G401 (cell line): ENCODE measurements around the gene GLT6D1. TPM values are rescaled to one million over a fixed set of nuclear protein-coding genes. Genes with fewer than 3 reads are reported as not detected.
"Not testable (repeated sequence)": the region's sequence is repeated elsewhere in the genome, so short reads cannot be mapped to it uniquely, and the experiment has no call there.

Experiments used
- DNase-seq: peaks from one replicate; pipeline ENCODE4 v3.0.0-alpha.2; 2015; ENCODE audit warnings: low spot score
- in situ Hi-C: cut with HindIII; loops from 2 replicates; pipeline ENCODE4 v1.10.0; 2016; ENCODE audit warnings: low sequenced_read_pairs, mixed read lengths
- total RNA-seq: library from RNA; depleted of rRNA; stranded (reverse); fragments of >200 nt; shearing (Covaris generic); gene quantifications from 2 replicates; pipeline ENCODE4 v1.2.3, GENCODE V29; 2014; rRNA removed

The GLT6D1 gene, protein sequence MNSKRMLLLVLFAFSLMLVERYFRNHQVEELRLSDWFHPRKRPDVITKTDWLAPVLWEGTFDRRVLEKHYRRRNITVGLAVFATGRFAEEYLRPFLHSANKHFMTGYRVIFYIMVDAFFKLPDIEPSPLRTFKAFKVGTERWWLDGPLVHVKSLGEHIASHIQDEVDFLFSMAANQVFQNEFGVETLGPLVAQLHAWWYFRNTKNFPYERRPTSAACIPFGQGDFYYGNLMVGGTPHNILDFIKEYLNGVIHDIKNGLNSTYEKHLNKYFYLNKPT
- not detected in 2 replicates for total RNA-seq

DNA sequence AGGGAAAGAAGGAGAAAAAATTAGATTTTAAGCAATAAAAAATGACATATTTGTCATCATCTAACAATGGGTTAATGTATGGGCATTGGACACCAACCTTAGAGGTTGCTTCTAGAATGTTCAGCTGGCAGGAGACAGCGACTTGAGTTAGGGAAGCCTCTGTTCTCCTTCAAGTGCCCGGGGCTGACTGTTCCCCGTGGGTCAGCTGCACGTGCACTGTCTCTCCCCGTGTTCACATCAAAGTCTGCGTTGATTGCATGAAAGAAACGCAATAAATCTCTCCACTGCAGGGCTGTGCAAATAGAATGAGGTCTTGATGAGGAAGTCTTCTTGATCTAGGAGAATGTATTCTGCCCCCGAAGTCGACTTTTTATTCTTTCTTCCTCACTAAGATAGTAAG is at the start of gene GLT6D1:
Gene GLT6D1, minus strand, starts transcription at position 345 of the 400 bp plus-strand sequence. CDS start 353 bp downstream, outside the sequence.
- DNase-seq, result no peak
- in situ Hi-C loops, result no loop called here

DNA sequence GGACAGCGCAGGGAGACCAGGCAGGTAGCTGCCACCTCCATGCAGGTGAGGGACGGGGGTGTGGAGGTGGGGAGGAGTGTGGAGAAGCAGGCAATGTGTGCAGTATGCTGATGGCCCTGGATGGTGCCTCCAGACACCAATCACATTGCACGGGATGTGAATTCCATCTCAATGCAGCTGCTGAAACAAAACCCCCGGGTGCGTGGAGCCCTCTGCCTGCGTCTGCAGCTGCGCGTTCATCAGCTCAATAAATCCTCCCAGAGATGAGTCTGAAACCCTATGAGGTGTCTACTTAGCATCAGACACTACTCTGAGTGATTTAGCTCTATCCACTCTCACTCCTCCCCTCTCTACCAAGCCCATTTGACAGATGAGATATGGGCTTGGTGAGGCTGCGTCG is 49.7 kb upstream of the GLT6D1 start:
- DNase-seq, result no peak
- in situ Hi-C loops, result no loop called here

DNA sequence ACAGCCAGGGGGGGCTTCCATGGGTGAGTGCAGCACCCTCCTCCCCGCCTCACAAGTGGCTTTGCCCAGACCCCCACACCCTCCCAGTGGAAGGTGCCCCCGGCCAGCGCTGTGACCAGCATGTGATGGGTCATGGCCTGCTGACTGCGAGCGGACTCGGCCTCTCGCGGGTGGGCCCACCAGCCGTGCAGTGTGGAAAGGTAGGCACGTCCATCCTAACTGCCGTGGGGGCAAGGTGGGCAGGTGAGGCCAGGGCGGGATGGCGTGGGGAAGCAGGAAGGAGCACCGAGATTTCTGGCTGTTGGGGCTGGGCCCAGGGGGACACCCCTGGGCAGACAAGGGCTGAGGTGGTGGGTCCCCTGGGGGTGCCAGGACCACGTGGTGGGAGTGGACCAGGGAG is 47.9 kb upstream of the GLT6D1 start:
- in situ Hi-C loops, result no loop called here
- DNase-seq, result no peak

DNA sequence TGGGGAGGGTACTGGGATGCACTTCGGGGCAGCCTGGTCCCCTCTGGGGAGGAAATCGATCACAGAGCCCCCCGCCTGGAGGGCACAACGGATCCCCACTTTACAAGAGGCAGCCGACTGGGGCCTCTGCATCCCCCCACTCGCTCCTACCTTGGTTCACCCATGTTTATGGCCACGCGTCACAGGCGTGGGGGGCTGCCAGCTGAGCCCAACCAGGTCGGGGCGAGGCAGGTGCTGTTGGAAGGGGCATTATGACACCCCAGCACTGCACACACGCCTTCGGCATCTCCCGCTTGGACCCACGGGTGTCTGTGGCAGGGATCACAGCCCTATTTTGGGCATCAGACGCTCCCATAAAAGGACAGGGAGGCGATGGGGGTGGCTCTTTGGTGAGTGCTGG is 45.4 kb upstream of the GLT6D1 start:
- in situ Hi-C loops, result no loop called here
- DNase-seq, result no peak

DNA sequence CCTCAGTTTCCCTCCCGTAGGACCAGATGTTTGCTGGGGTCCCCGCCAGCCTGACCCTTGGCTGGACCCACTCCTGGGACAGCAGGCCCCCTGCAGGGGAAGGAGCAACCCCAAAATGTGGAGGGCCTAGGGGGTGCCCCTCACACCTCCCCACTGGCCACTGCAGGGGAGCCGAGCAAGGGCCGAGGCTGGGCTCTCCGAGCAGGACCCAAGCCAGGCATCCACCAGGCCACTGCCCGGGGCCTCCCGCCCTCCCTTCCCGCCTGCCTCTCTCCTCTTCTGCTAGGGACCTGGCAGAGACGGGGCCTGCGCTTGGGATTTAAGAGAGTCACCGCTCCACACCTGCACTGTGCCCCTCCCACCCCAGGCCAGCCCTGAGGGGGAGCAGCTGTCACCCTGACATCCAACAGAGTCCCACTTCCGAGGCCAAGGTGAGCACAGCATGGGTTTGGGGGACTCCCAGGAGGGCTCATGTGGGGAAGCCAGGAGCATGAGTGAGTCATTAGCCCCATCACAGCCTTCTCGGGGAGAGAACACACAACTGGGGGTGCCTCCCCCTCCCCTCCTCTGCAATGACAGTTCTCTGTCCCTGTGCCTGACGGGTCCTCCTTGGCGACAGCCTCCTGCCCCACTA is 44.2 kb upstream of the GLT6D1 start:
- in situ Hi-C loops, result no loop called here
- no peak for DNase-seq

DNA sequence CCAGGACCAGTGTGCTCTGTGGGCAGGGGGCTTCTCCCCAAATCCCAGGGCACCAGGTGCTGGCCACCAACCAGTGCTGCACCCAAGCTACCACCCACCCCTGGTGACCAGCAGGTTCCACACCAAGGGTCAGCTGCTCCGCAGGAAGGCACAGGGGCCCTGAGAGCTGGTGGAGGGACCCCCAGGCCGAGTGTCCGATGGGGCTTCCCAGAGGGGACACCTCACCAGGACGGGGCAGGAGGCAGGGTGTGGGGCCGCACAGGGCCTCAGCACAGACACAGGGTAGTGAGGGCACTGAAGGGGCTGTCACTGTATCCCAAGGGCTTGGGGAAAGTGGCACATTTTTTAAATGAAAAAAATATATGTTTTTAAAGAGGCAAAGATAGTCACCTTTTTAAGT is 41.8 kb upstream of the GLT6D1 start:
- in situ Hi-C loops, result no loop called here
- no peak for DNase-seq

DNA sequence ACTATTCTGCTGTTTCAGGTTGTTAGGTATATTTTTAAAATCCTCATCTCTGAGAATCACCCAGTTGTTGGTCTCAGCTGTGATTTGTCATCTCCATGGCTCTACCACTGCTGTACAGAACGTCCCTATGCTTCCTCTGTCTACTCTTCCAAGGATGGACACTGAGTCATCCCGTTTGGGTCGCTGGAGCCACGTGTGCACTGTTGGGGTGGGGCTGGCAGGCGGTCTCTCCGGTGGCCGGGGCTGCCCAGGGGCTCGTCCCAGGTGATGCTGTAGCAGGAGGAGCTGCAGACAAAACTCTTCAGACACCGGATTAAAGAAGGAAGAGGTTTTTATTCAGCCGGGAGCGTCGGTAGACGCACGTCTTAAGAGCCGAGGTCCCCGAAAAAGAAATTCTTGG is 40.7 kb upstream of the GLT6D1 start:
- no peak for DNase-seq
- in situ Hi-C loops, result no loop called here

DNA sequence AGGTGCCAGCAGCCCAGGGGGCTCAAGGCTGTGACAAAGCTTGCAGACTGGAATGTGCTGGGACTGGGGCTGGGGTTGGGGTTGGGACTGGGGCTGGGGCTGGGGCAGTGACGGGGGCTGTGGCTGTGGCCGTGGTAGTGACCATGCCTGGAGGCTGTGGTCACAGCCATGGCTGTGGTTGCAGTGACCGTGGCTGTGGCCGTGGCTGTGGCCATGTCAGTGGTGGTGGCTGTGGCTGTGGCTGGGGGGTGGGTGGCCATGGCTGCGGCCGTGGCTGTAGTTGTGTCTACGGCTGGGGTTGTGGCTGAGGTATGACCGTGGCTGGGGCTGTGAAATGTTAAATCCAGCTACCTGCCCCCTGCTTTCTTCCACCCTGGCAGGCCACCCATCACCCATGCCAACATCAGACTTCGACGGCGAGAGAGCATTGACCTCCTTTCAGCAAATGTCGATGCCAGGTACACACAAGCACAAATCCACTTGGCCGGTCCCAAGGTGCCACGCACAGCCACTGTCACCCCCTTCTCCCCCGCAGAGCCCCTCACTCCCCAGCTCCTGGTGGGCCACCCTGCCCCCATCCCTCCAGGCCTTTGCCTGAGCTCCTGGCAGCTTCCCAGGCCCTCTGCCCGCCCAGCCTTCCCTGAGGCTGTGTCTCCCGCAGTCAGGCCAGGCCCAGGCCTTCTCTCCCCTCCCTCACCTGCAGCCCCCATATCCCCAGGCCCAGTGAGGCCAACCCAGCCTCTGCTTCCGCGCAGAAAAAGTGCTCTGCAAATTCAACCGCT is 39.1 kb upstream of the GLT6D1 start:
- in situ Hi-C loops, result no loop called here
- DNase-seq, result no peak

DNA sequence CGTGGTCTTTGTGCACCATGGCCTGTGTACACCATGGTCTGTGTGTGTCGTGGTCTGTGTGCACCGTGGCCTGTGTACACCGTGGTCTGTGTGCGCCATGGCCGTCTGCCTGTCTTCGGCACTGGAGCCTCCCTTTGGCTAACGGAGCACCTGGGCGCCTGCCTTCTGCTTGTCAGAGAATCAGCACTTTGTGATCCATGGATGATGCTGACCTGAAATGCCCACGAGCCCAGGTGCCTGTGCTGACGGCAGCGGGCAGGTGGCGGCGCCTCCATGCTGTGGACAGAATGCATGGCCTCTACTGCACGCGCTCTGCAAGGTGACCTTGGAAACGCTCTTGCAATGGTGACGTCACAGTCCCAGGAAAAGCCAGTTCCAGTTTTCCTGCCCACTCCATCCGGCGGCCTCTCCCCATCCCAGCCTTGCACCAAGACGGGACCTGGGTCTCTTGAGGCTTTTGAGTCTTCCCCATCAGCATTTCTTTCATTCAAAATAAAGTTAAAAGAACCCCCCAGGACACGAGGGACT is 38.4 kb upstream of the GLT6D1 start:
- in situ Hi-C loops, result no loop called here

DNA sequence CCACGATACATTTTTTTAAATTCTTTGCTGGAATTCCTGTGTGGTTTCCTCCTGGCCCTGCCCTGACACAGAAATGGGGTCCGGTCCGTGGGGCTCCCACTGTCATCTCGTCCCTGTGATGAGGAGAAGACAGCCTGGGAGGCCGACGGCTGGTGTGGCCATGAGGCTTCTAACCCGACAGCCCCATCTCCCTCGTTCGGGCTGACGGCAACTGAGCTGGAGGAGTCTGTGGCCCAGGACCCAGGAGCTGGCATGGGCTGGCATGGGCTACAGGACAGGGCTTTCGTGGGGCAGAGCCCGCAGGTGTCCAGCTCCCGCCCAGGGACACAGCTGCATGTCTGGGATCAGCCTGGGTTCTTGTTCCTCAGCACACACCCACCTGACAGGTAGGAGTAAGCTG is 37.6 kb upstream of the GLT6D1 start:
- in situ Hi-C loops, result no loop called here
- DNase-seq, result no peak

More for the DNA sequence above, 38.4 kb upstream of the GLT6D1 start:
- no peak for DNase-seq

DNA sequence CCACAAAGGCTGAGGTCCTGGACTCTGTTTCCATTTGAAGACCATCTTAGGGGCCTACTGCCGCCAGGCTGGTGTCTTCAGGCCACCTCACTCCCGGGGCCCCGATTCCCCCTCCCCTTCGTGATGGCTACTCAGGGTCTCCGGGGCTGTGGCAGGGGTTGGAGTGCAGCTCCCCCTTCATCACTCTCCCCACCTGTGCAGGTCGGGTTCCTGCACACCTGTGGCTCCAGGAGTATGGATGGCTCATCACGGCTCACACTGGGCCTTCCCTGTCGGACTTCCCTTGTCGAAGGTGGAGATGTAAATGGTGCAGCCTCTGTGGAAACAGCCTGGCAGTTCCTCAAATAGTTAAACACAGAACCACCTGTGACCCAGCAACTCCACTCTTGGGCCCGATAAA is 35.6 kb upstream of the GLT6D1 start:
- DNase-seq, result no peak

DNA sequence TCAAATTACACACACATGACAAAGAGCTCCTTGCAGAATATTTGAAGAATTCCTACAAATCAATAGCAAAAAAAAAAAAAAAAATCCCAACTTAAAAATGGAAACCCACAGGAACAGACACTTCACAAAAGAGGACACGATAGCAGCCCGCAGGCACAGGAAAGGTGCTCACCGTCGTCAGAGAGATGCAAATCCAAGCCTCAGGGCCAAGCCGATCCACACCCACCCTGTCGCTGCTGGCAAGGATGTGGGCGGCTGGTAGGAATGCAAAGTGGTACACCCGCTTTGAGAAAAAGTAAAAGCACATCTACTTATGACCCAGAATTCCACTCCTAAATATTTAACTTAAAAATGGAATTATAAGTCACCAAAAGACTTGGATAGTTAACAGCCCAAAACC is 34.6 kb upstream of the GLT6D1 start:
- no peak for DNase-seq
- in situ Hi-C loops, result no loop called here

More for the DNA sequence above, 35.6 kb upstream of the GLT6D1 start:
- in situ Hi-C loops, result no loop called here

DNA sequence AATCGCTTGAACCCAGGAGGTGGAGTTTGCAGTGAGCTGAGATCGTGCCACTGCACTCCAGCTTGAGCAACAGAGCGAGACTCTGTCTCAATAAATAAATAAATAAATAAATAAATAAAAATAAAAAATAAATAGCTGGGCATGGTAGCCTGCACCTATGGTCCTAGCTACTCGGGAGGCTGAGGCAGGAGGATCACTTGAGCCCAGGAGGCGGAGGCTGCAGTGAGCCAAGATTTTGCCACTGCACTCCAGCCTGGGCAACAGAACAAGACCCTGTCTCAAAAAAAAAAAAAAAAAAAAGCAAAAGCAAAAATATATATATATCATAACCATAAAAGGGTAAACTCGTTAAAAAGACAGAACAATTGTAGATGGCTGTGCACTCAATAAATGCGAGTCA is 33.4 kb upstream of the GLT6D1 start:
- in situ Hi-C loops, DNase-seq: not testable (repeated sequence)

DNA sequence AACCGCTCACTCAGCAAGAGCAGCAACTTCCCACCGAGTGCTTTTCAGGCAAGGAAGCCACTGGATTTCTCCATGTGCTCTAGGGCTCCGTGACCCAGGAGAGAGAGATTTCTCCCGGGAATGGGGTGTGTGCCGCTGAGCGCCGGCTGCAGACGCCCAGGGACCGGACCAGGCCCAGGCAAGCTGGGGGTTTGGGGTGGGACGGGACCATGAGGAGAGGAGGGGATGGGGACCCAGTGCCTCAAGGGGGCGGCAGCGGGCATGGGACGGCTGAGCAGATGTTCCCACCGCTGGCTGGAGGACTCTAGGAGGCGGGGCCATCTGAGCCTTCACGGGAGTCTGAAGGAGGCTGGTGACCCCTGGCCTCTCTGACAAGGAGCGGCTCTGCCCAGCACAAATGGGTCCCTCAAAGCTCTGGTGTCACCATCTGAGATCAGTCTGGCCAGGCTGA is 32.3 kb upstream of the GLT6D1 start:
- in situ Hi-C loops, result no loop called here
- DNase-seq, result no peak

DNA sequence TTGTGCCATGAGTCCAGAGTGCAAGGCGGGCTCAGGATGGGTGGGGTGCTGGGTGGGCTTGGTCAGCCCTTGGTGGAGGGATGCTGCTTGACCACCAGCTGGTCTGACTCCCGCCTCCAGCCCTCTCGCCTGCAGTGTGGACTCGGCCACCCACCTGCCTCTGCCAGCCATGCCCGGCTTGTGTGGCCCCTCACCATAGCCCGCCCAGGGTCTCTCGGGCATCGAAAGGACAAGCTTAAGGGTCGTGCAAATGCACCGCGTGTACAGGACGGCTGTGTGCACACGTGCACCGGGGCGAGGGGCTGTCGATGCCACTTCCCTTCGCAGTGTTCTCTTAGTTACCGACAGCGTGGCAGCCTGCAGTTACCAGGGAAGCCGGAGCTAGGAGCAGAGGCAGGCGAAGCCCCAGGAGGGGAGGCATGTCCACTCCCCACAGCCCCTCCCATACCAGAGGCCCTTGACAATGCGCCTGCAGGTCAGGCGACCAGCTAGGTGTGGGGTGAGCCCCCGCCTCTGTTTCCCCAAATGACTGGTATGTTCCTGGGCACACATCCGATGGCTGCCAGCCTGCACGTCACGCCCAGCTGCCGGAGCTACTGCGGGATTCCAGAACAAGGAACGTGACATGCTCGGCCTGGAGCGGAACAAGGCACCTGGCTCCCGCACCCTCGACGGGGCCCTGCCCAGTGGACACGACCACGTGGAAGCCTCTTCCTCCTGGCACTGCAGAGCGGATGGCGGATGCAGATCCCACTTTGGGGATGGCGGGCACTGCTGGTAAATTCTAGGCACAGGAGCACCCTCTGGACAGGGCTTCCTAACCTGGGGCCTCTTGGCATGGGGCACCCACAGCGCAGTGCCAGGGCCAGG is 31.6 kb upstream of the GLT6D1 start:
- in situ Hi-C loops, result no loop called here
- DNase-seq, result no peak

DNA sequence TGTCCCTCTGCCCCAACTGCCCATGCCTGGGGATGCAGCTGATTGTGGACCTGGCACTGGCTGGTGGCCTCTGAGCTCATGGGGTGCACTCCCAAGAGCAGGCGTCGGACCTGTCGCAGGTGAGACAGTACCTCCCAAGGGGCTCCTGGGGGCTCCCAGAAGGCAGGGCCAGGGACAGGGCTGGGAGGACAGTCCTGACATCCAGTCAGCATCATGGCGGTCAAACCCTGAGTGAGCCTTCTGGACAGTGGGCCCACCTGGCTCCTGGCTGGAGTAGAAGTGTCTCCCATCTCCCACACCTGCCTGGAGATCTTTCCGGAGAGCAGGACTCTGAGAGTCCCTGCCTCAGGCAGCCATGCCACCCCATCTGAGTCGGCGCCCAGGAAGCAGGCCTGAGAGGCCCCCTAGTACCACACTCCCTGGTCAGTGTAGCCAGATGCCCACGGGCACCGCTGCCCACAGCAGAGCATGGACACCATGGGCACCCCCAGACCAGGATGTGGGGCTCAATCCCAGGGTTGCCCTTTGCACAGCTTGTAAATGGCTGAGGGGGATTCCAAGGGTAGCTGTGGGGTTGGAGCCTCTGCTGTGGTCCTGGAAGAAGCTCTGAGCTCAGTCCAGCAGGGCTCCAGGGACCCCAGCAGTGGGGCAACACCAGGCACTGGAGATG is 30.4 kb upstream of the GLT6D1 start:
- in situ Hi-C loops, result no loop called here
- no peak for DNase-seq

DNA sequence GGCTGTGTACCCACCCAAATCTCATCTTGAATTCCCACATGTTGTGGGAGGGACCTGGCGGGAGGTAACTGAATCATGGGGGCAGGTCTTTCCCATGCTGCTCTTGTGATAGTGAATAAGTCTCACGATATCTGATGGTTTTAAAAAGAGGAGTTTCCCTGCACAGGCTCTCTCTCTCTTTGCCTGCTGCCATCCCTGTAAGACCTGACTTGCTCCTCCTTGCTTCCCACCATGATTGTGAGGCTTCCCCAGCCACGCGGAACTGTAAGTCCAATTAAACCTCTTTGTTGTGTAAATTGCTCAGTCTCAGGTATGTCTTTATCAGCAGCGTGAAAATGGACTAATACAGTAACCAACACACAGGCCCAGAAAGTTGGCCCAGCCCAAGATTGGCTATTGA is 29.7 kb upstream of the GLT6D1 start:
- DNase-seq, in situ Hi-C loops: not testable (repeated sequence)

DNA sequence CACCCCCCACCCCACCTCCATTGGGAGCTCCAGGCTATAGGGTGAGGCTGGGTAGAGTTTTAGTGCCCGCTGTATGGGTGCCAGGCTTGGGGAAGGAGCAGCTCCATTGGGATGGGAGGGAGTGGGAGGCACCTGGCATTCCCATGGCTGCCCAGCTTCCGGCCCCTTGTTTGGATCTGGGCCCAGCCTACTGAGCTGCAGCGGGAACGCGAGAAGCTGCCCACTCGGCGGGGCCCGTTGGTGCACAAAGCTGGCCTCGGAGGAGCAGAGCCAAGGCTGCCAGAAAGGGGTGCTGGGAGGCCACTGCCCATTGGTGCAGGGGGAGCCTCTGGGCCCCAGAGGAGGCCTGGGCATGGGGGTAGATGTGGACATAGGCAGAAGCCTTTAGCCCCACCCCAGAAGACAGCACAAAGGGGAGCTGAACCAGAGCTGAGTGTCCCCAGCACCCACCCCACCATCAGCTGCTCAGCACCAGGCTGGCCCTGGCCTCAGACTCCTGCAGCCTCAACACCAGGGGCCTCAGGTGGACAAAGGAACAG is 28.2 kb upstream of the GLT6D1 start:
- no peak for DNase-seq
- in situ Hi-C loops, result no loop called here
